Right hindlimb (tissue), 1 donor: Measurements from ENCODE around the gene FIGLA.
"Not testable (repeated sequence)": the region's sequence is repeated elsewhere in the genome, so short reads cannot be mapped to it uniquely, and the experiment has no call there.

Experiments used
- DNase-seq: peaks from one replicate; pipeline ENCODE4 v3.0.0-alpha.2; 2018

FIGLA gene

GRCh38 chr2:70807102-70807827, 16.8 kb upstream of the FIGLA start:
- no peak for DNase-seq

GRCh38 chr2:70806620-70807019, 16.2 kb upstream of the FIGLA start:
- DNase-seq = no peak

- no peak for DNase-seq
Observed at GRCh38 chr2:70806013-70806412, 15.6 kb upstream of the FIGLA start.

GRCh38 chr2:70801607-70802263, 11.3 kb upstream of the FIGLA start:
- DNase-seq = no peak

- DNase-seq = no peak
Observed at GRCh38 chr2:70799706-70800105, 9.3 kb upstream of the FIGLA start.

GRCh38 chr2:70797996-70798395, 7.6 kb upstream of the FIGLA start:
- DNase-seq = not testable (repeated sequence)

GRCh38 chr2:70797506-70797905, 7.1 kb upstream of the FIGLA start:
- no peak for DNase-seq

GRCh38 chr2:70796262-70796661, 5.8 kb upstream of the FIGLA start:
- no peak for DNase-seq

- no peak for DNase-seq
Observed at GRCh38 chr2:70795164-70795995, 4.9 kb upstream of the FIGLA start.

- DNase-seq = no peak
Observed at GRCh38 chr2:70793450-70793849, 3.0 kb upstream of the FIGLA start.

GRCh38 chr2:70789304-70790135, 923 bp downstream of the FIGLA start:
- DNase-seq = peak; percentile 76

- peak; percentile 51 for DNase-seq
Observed at GRCh38 chr2:70785137-70785911, 5.1 kb downstream of the FIGLA start.

GRCh38 chr2:70784320-70784719, 6.1 kb downstream of the FIGLA start:
- DNase-seq = no peak

- peak; percentile 31 for DNase-seq
Observed at GRCh38 chr2:70779911-70780545, 10.4 kb downstream of the FIGLA start.

- DNase-seq = no peak
Observed at GRCh38 chr2:70779491-70779890, 11.0 kb downstream of the FIGLA start.

GRCh38 chr2:70778676-70779075, 11.8 kb downstream of the FIGLA start:
- DNase-seq = no peak

- no peak for DNase-seq
Observed at GRCh38 chr2:70777450-70777849, 13.0 kb downstream of the FIGLA start.

GRCh38 chr2:70776266-70776665, 14.2 kb downstream of the FIGLA start:
- no peak for DNase-seq

- no peak for DNase-seq
Observed at GRCh38 chr2:70775141-70775540, 15.3 kb downstream of the FIGLA start.

- no peak for DNase-seq
Observed at GRCh38 chr2:70772486-70773155, 17.8 kb downstream of the FIGLA start.

- DNase-seq = no peak
Observed at GRCh38 chr2:70771446-70771845, 19.0 kb downstream of the FIGLA start.
